PFSK-1 (cell line): ENCODE results near the gene SLC9C1.

Source experiments
- FOXP2 ChIP-seq: optimal IDR thresholded peaks from 2 replicates; pipeline ENCODE3; 2011; ENCODE audit warnings: borderline replicate concordance, control low read depth, inconsistent platforms; ENCODE audit not compliant: insufficient read depth; ENCODE audit errors: extremely low read length, extremely low read depth
- POLR2AphosphoS5 ChIP-seq: IDR thresholded peaks from 2 replicates; pipeline ENCODE4 v1.6.1; 2012; ENCODE audit warnings: low read depth, mild to moderate bottlenecking, control low read depth, low read length, moderate library complexity
- SIN3A ChIP-seq: IDR thresholded peaks from 2 replicates; pipeline ENCODE4 v1.6.1; 2012; ENCODE audit warnings: mild to moderate bottlenecking, low read length, moderate library complexity, borderline replicate concordance; ENCODE audit not compliant: insufficient read depth
- TAF1 ChIP-seq: IDR thresholded peaks from 2 replicates; pipeline ENCODE4 v1.6.1; 2012; ENCODE audit warnings: low read length, control low read depth, borderline replicate concordance; ENCODE audit not compliant: insufficient read depth
- TF ChIP-seq, protein P1 (sequence below), 2 experiments: IDR thresholded peaks; 2 replicates each; pipeline versions ENCODE4 v1.6.1 to v1.8.0; 2011 to 2012; ENCODE audit warnings: low read depth in 2 of 2, low read length in 2 of 2, control low read depth in 1 of 2, inconsistent platforms in 1 of 2, mild to moderate bottlenecking in 1 of 2, moderate library complexity in 1 of 2; ENCODE audit not compliant: insufficient read depth in 1 of 2

SLC9C1 gene

DNA sequence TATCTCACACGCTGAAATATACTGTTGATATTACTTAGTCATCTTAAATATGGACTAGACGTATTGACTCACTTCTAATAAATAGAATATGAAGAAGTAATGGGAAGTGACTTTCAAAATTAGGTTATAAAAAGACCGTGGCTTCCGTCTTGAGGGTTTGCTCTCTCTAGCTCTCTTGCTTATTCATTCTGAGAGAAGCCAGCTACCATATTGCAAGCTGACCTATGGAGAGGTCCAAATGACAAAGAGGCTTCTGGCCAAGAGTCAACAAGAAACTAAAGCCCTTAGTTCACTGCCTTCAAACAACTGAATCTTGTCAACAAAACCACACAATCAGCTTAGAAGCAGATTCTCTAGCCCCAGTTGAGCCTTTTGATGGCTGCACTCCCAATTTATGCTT is 46.1 kb downstream of the SLC9C1 start:
- TF ChIP-seq, protein P1, sequence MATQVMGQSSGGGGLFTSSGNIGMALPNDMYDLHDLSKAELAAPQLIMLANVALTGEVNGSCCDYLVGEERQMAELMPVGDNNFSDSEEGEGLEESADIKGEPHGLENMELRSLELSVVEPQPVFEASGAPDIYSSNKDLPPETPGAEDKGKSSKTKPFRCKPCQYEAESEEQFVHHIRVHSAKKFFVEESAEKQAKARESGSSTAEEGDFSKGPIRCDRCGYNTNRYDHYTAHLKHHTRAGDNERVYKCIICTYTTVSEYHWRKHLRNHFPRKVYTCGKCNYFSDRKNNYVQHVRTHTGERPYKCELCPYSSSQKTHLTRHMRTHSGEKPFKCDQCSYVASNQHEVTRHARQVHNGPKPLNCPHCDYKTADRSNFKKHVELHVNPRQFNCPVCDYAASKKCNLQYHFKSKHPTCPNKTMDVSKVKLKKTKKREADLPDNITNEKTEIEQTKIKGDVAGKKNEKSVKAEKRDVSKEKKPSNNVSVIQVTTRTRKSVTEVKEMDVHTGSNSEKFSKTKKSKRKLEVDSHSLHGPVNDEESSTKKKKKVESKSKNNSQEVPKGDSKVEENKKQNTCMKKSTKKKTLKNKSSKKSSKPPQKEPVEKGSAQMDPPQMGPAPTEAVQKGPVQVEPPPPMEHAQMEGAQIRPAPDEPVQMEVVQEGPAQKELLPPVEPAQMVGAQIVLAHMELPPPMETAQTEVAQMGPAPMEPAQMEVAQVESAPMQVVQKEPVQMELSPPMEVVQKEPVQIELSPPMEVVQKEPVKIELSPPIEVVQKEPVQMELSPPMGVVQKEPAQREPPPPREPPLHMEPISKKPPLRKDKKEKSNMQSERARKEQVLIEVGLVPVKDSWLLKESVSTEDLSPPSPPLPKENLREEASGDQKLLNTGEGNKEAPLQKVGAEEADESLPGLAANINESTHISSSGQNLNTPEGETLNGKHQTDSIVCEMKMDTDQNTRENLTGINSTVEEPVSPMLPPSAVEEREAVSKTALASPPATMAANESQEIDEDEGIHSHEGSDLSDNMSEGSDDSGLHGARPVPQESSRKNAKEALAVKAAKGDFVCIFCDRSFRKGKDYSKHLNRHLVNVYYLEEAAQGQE (IDR thresholded peaks at IDR 0.05; ENCODE audit: insufficient read depth in 1 of 2, low read depth in 2 of 2, low read length in 2 of 2) = no peak
- TF ChIP-seq SIN3A (no peak), FOXP2 (no peak)

DNA sequence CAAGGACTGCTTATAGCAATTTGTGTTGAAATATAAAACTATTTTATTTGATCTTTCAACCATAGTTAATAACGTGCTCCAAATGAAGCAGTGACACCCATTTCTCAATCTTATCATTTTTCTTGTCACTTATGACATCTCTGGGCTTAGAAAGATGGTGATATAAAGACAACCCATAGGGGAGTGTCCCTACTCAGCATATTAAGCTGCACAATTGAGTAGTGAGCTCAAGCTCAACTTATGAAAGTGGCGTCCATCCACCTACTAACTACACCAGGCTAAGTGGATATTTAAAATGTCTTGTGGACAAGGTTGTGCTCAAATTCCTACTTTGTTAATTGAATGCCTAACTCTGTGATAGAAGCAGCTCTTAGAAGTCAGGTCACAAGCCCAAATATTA is 46.7 kb downstream of the SLC9C1 start:
- TF ChIP-seq TAF1 (no peak), POLR2AphosphoS5 (no peak), FOXP2 (no peak), SIN3A (no peak)
- TF ChIP-seq, protein P1 (IDR thresholded peaks at IDR 0.05; ENCODE audit: insufficient read depth in 1 of 2, low read depth in 2 of 2, low read length in 2 of 2) = no peak

DNA sequence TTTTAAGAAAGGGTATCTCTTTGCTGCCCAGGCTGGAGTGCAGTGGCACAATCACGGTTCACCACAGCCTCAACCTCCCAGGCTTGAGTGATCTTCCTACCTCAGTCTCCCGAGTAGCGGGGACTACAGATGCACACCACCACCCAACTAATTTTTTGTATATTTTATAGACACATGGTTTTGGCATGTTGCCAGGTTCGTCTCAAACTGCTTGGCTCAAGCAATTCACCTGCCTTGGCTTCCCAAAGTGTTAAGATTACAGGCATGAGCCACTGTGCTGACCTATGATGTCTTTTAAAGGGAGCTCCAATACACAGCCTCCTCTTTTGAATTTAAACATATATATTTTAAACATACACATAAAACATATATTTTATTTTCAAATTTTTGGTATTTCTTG is 60.9 kb downstream of the SLC9C1 start:
- no peak for TF ChIP-seq FOXP2
- TF ChIP-seq POLR2AphosphoS5 = no peak
- TF ChIP-seq SIN3A = no peak
- TF ChIP-seq TAF1 = no peak
- TF ChIP-seq, protein P1 (IDR thresholded peaks at IDR 0.05; ENCODE audit: insufficient read depth in 1 of 2, low read depth in 2 of 2, low read length in 2 of 2) = no peak

DNA sequence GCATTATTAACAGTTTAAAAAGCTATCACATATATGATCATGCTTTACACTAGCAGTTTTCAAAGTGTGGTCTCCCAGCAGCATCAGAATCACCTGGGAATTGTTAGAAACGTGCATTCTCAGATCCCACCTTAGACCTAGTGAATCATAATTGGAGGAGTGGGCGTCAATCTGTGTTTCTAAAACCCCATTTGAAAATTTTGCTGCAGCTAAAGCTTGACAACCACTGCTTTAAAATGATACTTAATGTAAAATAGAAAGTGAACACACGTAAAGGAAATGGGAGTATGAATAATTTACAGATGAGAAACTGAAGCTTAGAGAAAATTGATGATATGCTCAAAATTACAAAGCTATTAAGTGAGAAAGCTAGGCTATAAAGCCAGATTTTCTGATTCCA is 62.3 kb downstream of the SLC9C1 start:
- TF ChIP-seq POLR2AphosphoS5 (no peak), TAF1 (no peak)

DNA sequence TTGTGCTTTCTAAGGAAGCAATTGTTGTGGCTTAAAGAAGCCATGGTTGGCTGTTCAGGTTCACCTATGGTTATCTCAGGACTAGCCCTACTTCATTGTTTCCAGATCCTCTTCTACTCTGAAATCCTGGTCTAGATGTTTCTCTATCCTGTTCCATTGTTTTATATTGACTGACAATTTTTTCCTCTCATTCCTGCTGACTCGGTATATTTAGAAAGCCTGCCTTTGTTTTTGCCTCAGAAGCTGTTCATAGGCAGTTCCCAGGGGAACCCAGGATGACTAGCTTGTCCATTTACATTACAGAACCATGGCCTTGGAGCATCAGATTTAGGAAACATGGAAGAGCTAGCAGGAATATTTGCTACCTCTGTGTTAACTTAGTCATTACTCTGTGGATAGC is 64.0 kb downstream of the SLC9C1 start:
- TF ChIP-seq SIN3A = no peak
- no peak for TF ChIP-seq TAF1
- TF ChIP-seq POLR2AphosphoS5 = no peak
- TF ChIP-seq, protein P1 (IDR thresholded peaks at IDR 0.05; ENCODE audit: insufficient read depth in 1 of 2, low read depth in 2 of 2, low read length in 2 of 2) = no peak
- no peak for TF ChIP-seq FOXP2
